ENCODE results near the gene ITGAE.

DNA sequence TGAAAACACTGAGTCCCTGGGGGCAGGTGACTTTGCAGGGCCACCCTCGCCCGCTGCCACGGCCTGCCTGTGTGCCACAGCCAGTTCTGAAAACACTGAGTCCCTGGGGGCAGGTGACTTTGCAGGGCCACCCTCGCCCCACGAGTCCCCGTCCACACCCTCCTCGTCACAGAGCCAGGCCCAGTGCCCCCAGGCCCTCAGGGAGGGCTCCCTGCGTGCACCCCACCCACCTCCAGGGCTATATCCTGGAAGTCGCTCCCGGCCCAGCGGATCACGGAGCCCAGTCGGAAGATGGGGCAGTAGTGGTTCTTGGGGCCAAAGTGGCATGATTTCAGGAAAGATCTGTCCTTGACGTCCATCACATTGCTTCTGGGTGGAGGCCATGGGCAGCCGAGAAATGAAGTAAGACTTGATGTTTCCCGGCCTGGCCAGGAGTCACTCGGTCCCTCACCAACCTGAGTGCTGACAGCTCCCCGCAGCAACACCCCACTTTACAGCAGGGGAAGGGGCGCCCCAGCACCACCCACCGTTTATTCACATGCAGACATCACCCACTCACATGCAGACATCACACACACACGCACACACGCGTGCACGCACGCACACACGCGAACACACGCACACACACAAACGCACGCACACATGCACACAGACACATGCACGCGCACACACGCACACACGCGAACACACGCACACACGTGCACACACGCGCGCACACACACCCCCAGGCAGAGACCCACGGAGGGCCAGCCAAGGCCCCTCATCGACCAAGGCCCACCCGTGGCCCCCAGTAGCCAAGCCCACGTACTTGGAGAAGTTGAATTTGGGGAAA is 111.5 kb downstream of the ITGAE start:
- TF ChIP-seq, protein P1, sequence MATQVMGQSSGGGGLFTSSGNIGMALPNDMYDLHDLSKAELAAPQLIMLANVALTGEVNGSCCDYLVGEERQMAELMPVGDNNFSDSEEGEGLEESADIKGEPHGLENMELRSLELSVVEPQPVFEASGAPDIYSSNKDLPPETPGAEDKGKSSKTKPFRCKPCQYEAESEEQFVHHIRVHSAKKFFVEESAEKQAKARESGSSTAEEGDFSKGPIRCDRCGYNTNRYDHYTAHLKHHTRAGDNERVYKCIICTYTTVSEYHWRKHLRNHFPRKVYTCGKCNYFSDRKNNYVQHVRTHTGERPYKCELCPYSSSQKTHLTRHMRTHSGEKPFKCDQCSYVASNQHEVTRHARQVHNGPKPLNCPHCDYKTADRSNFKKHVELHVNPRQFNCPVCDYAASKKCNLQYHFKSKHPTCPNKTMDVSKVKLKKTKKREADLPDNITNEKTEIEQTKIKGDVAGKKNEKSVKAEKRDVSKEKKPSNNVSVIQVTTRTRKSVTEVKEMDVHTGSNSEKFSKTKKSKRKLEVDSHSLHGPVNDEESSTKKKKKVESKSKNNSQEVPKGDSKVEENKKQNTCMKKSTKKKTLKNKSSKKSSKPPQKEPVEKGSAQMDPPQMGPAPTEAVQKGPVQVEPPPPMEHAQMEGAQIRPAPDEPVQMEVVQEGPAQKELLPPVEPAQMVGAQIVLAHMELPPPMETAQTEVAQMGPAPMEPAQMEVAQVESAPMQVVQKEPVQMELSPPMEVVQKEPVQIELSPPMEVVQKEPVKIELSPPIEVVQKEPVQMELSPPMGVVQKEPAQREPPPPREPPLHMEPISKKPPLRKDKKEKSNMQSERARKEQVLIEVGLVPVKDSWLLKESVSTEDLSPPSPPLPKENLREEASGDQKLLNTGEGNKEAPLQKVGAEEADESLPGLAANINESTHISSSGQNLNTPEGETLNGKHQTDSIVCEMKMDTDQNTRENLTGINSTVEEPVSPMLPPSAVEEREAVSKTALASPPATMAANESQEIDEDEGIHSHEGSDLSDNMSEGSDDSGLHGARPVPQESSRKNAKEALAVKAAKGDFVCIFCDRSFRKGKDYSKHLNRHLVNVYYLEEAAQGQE (IDR thresholded peaks at IDR 0.05; ENCODE audit: low read depth) = no peak
- TF ChIP-seq, protein P2, sequence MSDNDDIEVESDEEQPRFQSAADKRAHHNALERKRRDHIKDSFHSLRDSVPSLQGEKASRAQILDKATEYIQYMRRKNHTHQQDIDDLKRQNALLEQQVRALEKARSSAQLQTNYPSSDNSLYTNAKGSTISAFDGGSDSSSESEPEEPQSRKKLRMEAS (IDR thresholded peaks at IDR 0.05) = no peak
- TF ChIP-seq FOXM1 (IDR thresholded peaks at IDR 0.05; ENCODE audit: borderline replicate concordance, low read depth) = no peak
- TF ChIP-seq RAD21 (IDR thresholded peaks at IDR 0.05; ENCODE audit: low read depth) = no peak
- TF ChIP-seq YY1 (IDR thresholded peaks at IDR 0.05; ENCODE audit: low read depth) = no peak
- TF ChIP-seq TCF12 (IDR thresholded peaks at IDR 0.05; ENCODE audit: low read depth) = no peak
- no peak for TF ChIP-seq CREB1 (IDR thresholded peaks at IDR 0.05; ENCODE audit: low read depth)
- TF ChIP-seq TEAD4 (IDR thresholded peaks at IDR 0.05) = no peak
- no peak for TF ChIP-seq NFIC (IDR thresholded peaks at IDR 0.05)
- no peak for TF ChIP-seq EP300 (IDR thresholded peaks at IDR 0.05; ENCODE audit: borderline replicate concordance)
- no peak for TF ChIP-seq EGR1 (IDR thresholded peaks at IDR 0.05)
- no peak for TF ChIP-seq TAF1 (IDR thresholded peaks at IDR 0.05; ENCODE audit: low read depth)
- TF ChIP-seq CEBPB (IDR thresholded peaks at IDR 0.05) = no peak
- TF ChIP-seq, protein P3, sequence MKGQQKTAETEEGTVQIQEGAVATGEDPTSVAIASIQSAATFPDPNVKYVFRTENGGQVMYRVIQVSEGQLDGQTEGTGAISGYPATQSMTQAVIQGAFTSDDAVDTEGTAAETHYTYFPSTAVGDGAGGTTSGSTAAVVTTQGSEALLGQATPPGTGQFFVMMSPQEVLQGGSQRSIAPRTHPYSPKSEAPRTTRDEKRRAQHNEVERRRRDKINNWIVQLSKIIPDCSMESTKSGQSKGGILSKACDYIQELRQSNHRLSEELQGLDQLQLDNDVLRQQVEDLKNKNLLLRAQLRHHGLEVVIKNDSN (IDR thresholded peaks at IDR 0.05) = no peak

Data from Ishikawa (cell line).